SW480 (cell line): ENCODE data around the gene BRSK2.

Experiments
- DNase-seq: peaks from one replicate; pipeline ENCODE4 v3.0.0-alpha.2; 2016; ENCODE audit warnings: low spot score

The BRSK2 gene

GRCh38 chr11:1438261-1438966 is 48.7 kb downstream of the BRSK2 start:
- no peak for DNase-seq

- DNase-seq: no peak
These were observed 49.2 kb downstream of the BRSK2 start for GRCh38 chr11:1438967-1439330.

DNA sequence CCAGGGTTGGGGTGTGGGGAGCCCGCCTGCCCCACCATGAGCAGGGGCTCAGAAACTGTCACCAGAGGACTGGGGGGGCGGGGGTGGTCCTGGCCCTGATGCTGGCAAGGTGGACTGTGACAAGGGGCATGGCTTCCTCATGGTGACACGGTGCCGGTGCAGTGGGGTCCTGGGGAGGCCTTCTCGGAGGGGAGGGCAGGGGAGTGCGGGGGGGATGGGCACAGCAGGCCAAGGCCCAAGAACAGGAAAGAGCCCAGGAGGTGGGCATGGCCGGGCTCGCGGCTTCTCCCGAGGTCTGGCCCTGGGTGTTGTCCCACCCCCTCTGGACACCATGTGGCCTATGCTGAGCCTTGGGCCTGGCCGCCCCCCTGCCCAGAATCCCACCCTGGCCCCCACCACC is 49.6 kb downstream of the BRSK2 start:
- no peak for DNase-seq

DNA sequence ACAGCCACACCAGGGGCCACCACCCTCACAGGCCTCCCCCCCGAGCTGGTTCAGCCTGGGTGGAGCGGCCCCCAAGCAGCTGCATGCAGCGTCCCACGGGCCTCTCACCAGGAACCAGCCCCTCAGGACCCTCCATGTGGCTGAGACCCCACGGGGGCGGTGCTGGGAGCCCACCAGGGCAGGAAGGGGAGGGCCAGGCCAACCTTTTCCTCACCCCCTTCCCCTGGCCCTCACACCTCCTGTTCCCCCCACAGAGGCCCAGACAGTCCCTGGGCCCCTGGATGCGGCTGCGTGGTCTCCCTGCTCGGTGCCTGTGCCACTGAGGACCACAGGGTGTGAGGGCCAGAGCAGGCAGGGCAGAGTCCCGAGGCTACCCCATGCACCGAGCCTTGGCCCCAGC is 50.3 kb downstream of the BRSK2 start:
- no peak for DNase-seq

GRCh38 chr11:1440496-1440895 is 50.8 kb downstream of the BRSK2 start:
- no peak for DNase-seq

- no peak for DNase-seq
These were observed 52.4 kb downstream of the BRSK2 start for GRCh38 chr11:1442163-1442562.

DNA sequence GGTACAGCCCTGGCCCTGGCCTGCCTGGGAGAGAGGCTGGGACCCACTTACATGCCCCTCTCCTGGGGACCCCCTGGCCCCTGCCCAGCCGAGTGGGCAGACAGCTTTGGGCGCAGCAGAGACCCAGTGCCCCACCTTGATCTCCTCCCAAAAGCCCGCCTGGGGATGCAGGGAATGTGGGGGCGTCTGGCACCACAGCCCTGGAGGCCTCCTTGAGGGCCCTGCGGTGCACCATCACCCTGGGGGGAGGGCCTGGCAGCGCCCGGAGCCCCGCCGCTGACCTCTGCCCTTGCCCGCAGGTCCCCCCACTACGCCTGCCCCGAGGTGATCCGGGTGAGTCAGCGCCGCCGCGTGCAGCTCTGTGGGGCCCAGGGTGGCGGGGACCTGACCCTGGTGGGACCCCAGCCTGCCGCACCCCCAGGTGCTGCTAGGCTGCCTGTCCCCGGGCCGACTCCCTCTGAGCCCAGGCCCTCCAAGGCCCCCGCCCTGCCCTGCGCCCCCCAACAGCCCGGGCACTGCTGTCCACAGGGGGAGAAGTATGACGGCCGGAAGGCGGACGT is 53.2 kb downstream of the BRSK2 start:
- DNase-seq: no peak

DNA sequence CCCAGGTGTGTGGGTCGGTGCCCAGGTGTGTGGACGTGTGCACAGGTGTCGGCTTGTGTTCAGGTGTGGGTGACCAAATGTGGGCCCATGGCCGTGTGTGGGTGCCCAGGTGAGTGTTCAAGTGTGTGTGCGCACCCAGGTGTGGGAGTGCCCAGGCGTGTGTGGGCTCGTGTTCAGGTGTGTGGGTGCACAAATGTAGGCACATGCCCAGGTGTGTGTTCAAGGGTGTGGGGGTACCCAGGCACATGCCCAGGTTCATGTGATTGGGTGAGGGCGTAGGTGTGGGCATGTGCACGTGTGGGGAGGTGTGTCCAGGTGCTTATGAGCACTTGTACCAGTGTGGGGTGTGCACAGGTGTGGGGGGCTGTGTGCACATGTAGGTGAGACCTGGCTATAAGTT is 54.0 kb downstream of the BRSK2 start:
- no peak for DNase-seq

- no peak for DNase-seq
These were observed 54.6 kb downstream of the BRSK2 start for GRCh38 chr11:1444321-1444720.

GRCh38 chr11:1444823-1445422 is 55.2 kb downstream of the BRSK2 start:
- no peak for DNase-seq

DNA sequence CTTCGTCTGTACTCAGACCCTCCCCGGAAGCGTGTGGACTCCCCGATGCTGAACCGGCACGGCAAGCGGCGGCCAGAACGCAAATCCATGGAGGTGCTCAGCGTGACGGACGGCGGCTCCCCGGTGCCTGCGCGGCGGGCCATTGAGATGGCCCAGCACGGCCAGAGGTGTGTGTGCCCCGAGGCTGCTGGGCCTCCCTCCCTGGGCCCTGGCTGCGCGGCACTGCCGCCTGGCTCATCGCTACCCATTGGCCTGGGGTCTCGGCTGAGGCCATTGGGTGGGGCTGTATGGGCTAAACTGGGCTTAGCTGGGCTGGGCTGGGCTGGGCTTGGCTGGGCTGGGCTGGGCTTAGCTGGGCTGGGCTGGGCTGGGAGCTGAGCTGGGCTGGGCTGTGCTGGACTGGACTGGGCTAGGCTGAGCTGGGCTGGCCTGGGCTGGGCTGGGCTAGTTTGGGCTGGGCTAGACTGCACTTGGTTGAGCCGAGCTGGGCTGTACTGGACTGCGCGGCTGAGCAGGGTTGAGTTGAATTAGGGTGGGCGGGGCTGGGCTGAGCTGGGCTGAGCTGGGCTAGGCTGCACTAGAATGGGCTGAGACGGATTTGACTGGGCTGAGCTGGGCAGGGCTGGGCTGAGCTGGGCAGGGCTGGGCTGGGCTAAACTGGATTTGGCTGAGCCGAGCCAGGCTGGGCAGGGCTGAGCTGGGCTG is 56.2 kb downstream of the BRSK2 start:
- no peak for DNase-seq

GRCh38 chr11:1446623-1447022 is 56.9 kb downstream of the BRSK2 start:
- DNase-seq: no peak

- DNase-seq: no peak
These were observed 58.4 kb downstream of the BRSK2 start for GRCh38 chr11:1447845-1448825.

DNA sequence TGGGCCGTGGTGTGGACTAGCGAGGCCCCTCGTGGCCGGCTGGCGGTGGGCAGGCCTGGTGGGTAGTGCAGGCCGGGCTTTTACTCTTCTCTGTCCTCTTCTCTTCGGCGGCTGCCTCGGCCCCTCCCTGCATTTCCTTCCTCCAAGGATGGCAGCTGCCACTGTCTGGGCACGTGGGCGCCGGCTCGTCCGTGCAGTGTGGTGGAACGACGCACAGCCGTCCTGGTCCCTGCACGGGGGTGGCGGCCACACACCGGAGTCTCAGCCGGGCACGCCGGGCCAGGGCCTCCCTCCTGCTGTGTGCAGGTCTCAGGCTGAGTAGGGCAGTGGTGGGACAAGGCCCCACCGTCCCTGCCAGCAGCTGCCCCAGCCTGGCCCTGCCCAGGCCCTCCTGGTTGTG is 59.1 kb downstream of the BRSK2 start:
- DNase-seq: no peak

DNA sequence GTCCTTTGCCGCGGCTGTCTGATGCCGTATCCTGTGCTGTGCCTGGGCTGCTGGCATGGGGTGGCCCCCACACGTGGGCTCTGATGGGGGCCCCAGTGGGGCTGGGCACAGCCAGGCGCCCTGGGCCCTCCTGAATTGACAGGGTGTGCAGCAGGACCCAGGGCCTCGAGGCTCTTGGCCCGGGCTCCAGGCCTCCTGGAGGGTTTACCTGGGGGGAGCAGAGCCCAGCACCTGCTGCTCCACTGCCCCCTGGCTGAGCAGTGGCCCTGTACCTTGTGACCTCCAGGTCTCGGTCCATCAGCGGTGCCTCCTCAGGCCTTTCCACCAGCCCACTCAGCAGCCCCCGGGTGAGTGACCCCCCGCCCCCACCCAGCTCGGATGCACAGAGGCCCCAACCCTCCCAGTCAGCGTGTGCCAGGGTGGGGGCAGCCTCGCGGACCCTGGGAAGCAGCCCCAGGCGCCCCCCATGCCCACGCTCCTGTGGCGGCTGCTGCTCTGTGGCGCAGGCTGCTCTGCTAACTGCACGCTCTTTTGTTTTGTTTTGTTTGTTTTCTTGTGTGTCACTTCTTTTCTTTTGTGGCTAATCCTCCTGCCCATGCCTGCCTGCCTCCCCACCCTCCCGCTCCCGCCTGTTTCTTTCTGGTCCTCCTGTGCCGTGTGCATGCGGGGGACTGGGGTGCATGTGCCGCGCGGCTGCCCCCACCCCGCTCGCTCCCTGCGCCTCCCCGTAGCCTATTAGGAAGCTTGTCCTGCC is 59.9 kb downstream of the BRSK2 start:
- DNase-seq: no peak

DNA sequence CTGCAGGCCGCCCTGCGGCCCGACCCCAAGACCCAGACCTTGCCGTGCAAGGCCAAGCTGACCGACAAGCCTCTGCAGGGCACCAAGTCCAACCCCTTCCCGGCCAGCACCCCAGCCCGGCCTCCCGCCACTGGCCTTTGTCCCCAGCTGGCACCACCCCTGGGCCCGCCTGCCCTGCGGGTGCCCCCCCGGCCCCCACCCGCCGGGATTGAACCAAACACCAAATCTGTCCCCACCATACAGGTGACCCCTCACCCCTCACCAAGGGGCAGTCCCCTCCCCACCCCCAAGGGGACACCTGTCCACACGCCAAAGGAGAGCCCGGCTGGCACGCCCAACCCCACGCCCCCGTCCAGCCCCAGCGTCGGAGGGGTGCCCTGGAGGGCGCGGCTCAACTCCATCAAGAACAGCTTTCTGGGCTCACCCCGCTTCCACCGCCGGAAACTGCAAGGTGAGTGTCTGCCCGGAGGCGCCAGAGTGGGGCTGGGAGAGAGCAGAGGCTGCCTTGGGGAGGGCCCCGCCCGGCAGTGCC is 60.7 kb downstream of the BRSK2 start:
- no peak for DNase-seq

- DNase-seq: no peak
These were observed 61.4 kb downstream of the BRSK2 start for GRCh38 chr11:1450949-1451710.

DNA sequence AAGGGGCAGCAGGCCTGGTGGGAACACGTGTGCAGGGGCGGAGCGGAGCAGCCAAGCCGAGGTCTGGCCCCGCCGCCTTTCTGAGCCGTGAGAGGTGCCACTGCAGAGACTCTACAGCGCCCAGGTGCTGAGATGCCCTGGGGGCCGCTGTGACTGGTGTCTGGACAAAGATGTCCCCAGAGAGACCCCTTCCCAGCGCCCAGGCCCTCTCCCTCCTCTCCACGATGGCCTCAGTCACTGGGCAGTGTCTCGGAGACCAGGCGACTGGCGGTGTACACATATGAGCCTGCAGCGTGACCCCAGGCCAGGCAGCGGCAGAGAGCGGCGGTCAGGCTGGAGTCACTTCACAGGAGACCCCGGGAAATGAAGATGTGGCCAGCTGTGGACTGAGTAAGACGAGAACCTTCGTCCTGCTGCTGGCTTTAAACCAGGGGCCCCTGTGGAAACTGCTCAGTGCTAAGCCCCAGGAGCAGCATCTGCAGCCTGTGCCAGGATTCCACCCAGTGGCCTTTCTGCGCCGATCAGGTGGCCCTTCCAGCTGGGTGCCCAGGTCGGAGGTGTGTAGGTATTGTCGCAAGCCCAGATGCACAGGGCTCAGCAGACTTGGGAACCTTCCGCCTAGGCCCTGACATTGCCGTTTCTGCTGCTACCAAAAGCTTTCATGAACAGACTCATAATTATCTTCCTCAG is 62.2 kb downstream of the BRSK2 start:
- DNase-seq: no peak

GRCh38 chr11:1452744-1453143 is 63.0 kb downstream of the BRSK2 start:
- no peak for DNase-seq

GRCh38 chr11:1453611-1454034 is 63.9 kb downstream of the BRSK2 start:
- no peak for DNase-seq
